H1 (cell line): ENCODE measurements around the gene DNA2. TPM values are rescaled to one million over a fixed set of nuclear protein-coding genes. Genes with fewer than 3 reads are reported as not detected.

Experiments
- CTCF ChIA-PET: fragments of 300-600 bp; sonication (Branson Sonifier 250); formaldehyde crosslinking; loops from one replicate; lab custom pipeline; 2021; ENCODE audit not compliant: partially characterized antibody; lab: Charles Lee
- POLR2A ChIA-PET: fragments of 300-600 bp; sonication (Branson Sonifier 250); formaldehyde crosslinking; loops from one replicate; lab custom pipeline; 2021; ENCODE audit warnings: inconsistent platforms; ENCODE audit not compliant: partially characterized antibody; lab: Charles Lee
- DNase-seq, 2 experiments: peaks; one replicate each; pipeline versions ENCODE4 v3.0.0 to v3.0.0-alpha.2; 2010 to 2022; ENCODE audit warnings: low spot score in 2 of 2, low read depth in 1 of 2, mixed read lengths in 1 of 2
- FAIRE-seq: peaks from 2 replicates; lab custom pipeline; 2011; peaks lifted over from hg19 to GRCh38; lab: Jason Lieb, UNC
- H2AFZ ChIP-seq: 2 replicates; pipeline ENCODE4 v1.8.1; 2012; ENCODE audit warnings: low read length, inconsistent platforms
- H2AK5ac ChIP-seq: 2 replicates; pipeline ENCODE4 v1.6.1; 2013; ENCODE audit warnings: low read depth, low read length
- H2BK120ac ChIP-seq: replicated peaks from 2 replicates; pipeline ENCODE3; 2013; ENCODE audit warnings: low read depth, low read length, inconsistent platforms
- H2BK12ac ChIP-seq: 2 replicates; pipeline ENCODE4 v1.6.1; 2013; ENCODE audit warnings: low read depth, low read length
- H2BK15ac ChIP-seq: 2 replicates; pipeline ENCODE4 v1.6.1; 2013; ENCODE audit warnings: low read length
- H2BK20ac ChIP-seq: 2 replicates; pipeline ENCODE4 v1.6.1; 2013; ENCODE audit warnings: low read length
- H2BK5ac ChIP-seq: 2 replicates; pipeline ENCODE4 v1.6.1; 2013; ENCODE audit warnings: low read depth, low read length
- H3K14ac ChIP-seq: 2 replicates; pipeline ENCODE4 v1.6.1; 2013; ENCODE audit warnings: inconsistent platforms; ENCODE audit not compliant: insufficient read length
- H3K18ac ChIP-seq: 2 replicates; pipeline ENCODE4 v1.6.1; 2013; ENCODE audit warnings: low read length; ENCODE audit errors: extremely low read depth
- H3K23ac ChIP-seq: 2 replicates; pipeline ENCODE4 v1.6.1; 2013; ENCODE audit warnings: inconsistent platforms; ENCODE audit not compliant: insufficient read length
- H3K23me2 ChIP-seq: 2 replicates; pipeline ENCODE4 v1.6.1; 2013; ENCODE audit warnings: low read depth, low read length
- H3K27ac ChIP-seq: 2 replicates; pipeline ENCODE4 v1.6.1; 2011; ENCODE audit warnings: low read depth, low read length, inconsistent platforms
- H3K27me3 ChIP-seq, 4 experiments: replicated peaks in 1 of 4; 1 replicate in 1 of 4; 2 replicates in 3 of 4; pipeline versions ENCODE4 v1.6.1 to v1.8.1; 2011 to 2013; ENCODE audit warnings: low read length in 3 of 4, mild to moderate bottlenecking in 3 of 4, inconsistent platforms in 2 of 4, mixed read lengths in 2 of 4, moderate library complexity in 1 of 4; ENCODE audit not compliant: control insufficient read depth in 3 of 4, insufficient read depth in 3 of 4; ENCODE audit errors: extremely low read depth in 1 of 4
- H3K36me3 ChIP-seq, 4 experiments: 2 replicates each; pipeline versions ENCODE4 v1.6.1 to v1.8.1; 2011 to 2013; ENCODE audit warnings: mild to moderate bottlenecking in 4 of 4, low read length in 3 of 4, moderate library complexity in 2 of 4, control low read depth in 1 of 4, inconsistent platforms in 1 of 4; ENCODE audit not compliant: insufficient read depth in 4 of 4, control insufficient read depth in 2 of 4
- H3K4ac ChIP-seq: replicated peaks from 2 replicates; pipeline ENCODE3; 2013; ENCODE audit warnings: low read length, low read depth, mixed read lengths, inconsistent platforms; ENCODE audit not compliant: insufficient read length
- H3K4me1 ChIP-seq, 4 experiments: replicated peaks in 1 of 4; 1 replicate in 1 of 4; 2 replicates in 3 of 4; pipeline versions ENCODE4 v1.6.1 to v1.8.1; 2011 to 2013; ENCODE audit warnings: low read length in 3 of 4, inconsistent platforms in 2 of 4, mixed read lengths in 1 of 4; ENCODE audit not compliant: insufficient read depth in 4 of 4, control insufficient read depth in 3 of 4
- H3K4me2 ChIP-seq, 2 experiments: 2 replicates each; pipeline versions ENCODE4 v1.6.1 to v1.8.1; 2011 to 2013; ENCODE audit warnings: low read depth in 2 of 2, low read length in 2 of 2, control low read depth in 1 of 2, inconsistent platforms in 1 of 2, mild to moderate bottlenecking in 1 of 2; ENCODE audit not compliant: insufficient read depth in 1 of 2
- H3K4me3 ChIP-seq, 4 experiments: fragments of 200-600, 300-600 bp in 1 of 4; sonication (generic), shearing (Covaris generic), sonication (Bioruptor Twin) in 1 of 4; 2 replicates each; pipeline versions ENCODE4 v1.5.1 to v1.8.1; 2011 to 2016; ENCODE audit warnings: low read length in 4 of 4, low read depth in 3 of 4, control low read depth in 2 of 4, inconsistent platforms in 2 of 4, mild to moderate bottlenecking in 2 of 4, mixed read lengths in 1 of 4, moderate library complexity in 1 of 4; ENCODE audit not compliant: insufficient read depth in 2 of 4; ENCODE audit errors: extremely low read depth in 1 of 4
- H3K56ac ChIP-seq: replicated peaks from 2 replicates; pipeline ENCODE3; 2013; ENCODE audit warnings: low read depth, mild to moderate bottlenecking, mixed read lengths, low read length, inconsistent platforms; ENCODE audit not compliant: insufficient read length
- H3K79me1 ChIP-seq: 2 replicates; pipeline ENCODE4 v1.6.1; 2013; ENCODE audit warnings: low read depth, low read length, control low read depth
- H3K79me2 ChIP-seq, 2 experiments: 2 replicates each; pipeline versions ENCODE4 v1.6.1 to v1.8.1; 2012 to 2013; ENCODE audit warnings: low read length in 2 of 2, mild to moderate bottlenecking in 2 of 2, inconsistent platforms in 1 of 2; ENCODE audit not compliant: insufficient read depth in 2 of 2, control insufficient read depth in 1 of 2
- H3K9ac ChIP-seq, 4 experiments: replicated peaks in 1 of 4; 1 replicate in 1 of 4; 2 replicates in 3 of 4; pipeline versions ENCODE4 v1.6.1 to v1.8.1; 2011 to 2013; ENCODE audit warnings: low read depth in 3 of 4, low read length in 3 of 4, control low read depth in 2 of 4, mild to moderate bottlenecking in 2 of 4, moderate library complexity in 2 of 4, inconsistent platforms in 1 of 4; ENCODE audit errors: extremely low read depth in 1 of 4
- H3K9me3 ChIP-seq, 2 experiments: 2 replicates each; pipeline versions ENCODE4 v1.6.1 to v1.8.1; 2012 to 2013; ENCODE audit warnings: mild to moderate bottlenecking in 2 of 2, moderate library complexity in 2 of 2, control low read depth in 1 of 2, inconsistent platforms in 1 of 2, low read depth in 1 of 2, low read length in 1 of 2, mixed read lengths in 1 of 2; ENCODE audit not compliant: insufficient read depth in 2 of 2
- H4K20me1 ChIP-seq, 2 experiments: replicated peaks in 1 of 2; 2 replicates each; pipeline versions ENCODE3 to v1.8.1; 2011 to 2013; ENCODE audit warnings: inconsistent platforms in 2 of 2, low read length in 2 of 2, mild to moderate bottlenecking in 1 of 2; ENCODE audit not compliant: insufficient read depth in 2 of 2, control insufficient read depth in 1 of 2
- H4K5ac ChIP-seq: 2 replicates; pipeline ENCODE4 v1.6.1; 2013; ENCODE audit warnings: low read length, low read depth, mixed read lengths, inconsistent platforms; ENCODE audit not compliant: insufficient read length
- H4K8ac ChIP-seq: 2 replicates; pipeline ENCODE4 v1.8.0; 2013; ENCODE audit warnings: mild to moderate bottlenecking, moderate library complexity, low read length, inconsistent platforms; ENCODE audit not compliant: insufficient read depth; ENCODE audit errors: extremely low read depth
- H4K91ac ChIP-seq: replicated peaks from 2 replicates; pipeline ENCODE3; 2013; ENCODE audit warnings: low read length, mixed read lengths, inconsistent platforms; ENCODE audit not compliant: insufficient read length
- EP300 ChIP-seq, 2 experiments: IDR thresholded peaks; 1 replicate in 1 of 2; 2 replicates in 1 of 2; pipeline ENCODE4 v1.6.1; 2011 to 2012; ENCODE audit warnings: low read depth in 2 of 2, low read length in 2 of 2, mild to moderate bottlenecking in 2 of 2, borderline replicate concordance in 1 of 2, inconsistent platforms in 1 of 2, moderate library complexity in 1 of 2
- GABPA ChIP-seq: IDR thresholded peaks from 2 replicates; pipeline ENCODE4 v1.6.1; 2011; ENCODE audit warnings: mild to moderate bottlenecking, low read length, moderate library complexity, borderline replicate concordance; ENCODE audit not compliant: insufficient read depth
- KDM4A ChIP-seq: IDR thresholded peaks from one replicate; pipeline ENCODE4 v1.7.1; 2012; ENCODE audit warnings: low read depth, mild to moderate bottlenecking, moderate library complexity, low read length, inconsistent platforms; ENCODE audit not compliant: severe bottlenecking
- RFX5 ChIP-seq: IDR thresholded peaks from 2 replicates; pipeline ENCODE4 v1.6.1; 2011; ENCODE audit warnings: low read depth, low read length, improper control_type of control experiment, borderline replicate concordance
- RNF2 ChIP-seq: fragments of 200-900, 300-1000 bp; sonication (generic); IDR thresholded peaks from 2 replicates; pipeline ENCODE4 v1.7.1; 2016; ENCODE audit warnings: borderline replicate concordance, low read depth, mild to moderate bottlenecking, antibody characterized with exemption, low read length; ENCODE audit not compliant: poor library complexity, severe bottlenecking; ENCODE audit errors: missing control alignments
- RXRA ChIP-seq: IDR thresholded peaks from 2 replicates; pipeline ENCODE4 v1.6.1; 2011; ENCODE audit warnings: low read depth, mild to moderate bottlenecking, low read length, moderate library complexity; ENCODE audit not compliant: insufficient read depth
- WGBS, 2 experiments: shearing (Covaris generic) in 1 of 2; methylation state at CpG; one replicate each; pipeline versions ENCODE4 v1.1.6 to v1.1.7; 2013 to 2015; ENCODE audit warnings: low lambda C conversion rate in 2 of 2, mixed read lengths in 2 of 2, inconsistent platforms in 1 of 2, low coverage in 1 of 2, missing lambda C conversion rate in 1 of 2; ENCODE audit not compliant: insufficient replicate concordance in 2 of 2, insufficient coverage in 1 of 2, insufficient read length in 1 of 2; ENCODE audit errors: extremely low coverage in 1 of 2, missing lambda C conversion rate in 1 of 2; 5-methylcytosine and 5-hydroxymethylcytosine counted together
- polyA plus RNA-seq, 7 experiments: library from polyadenylated mRNA; depleted of rRNA in 3 of 7; stranded (reverse) in 5 of 7; unstranded in 2 of 7; fragments of >200 nt in 5 of 7; fragments of 200-250 nt in 2 of 7; gene quantifications; 1 replicate in 5 of 7; 2 replicates in 1 of 7; 4 replicates in 1 of 7; pipeline versions ENCODE4 v1.2.1 to v1.2.3, GENCODE V29; 2011 to 2013; ENCODE audit warnings: missing spikeins in 2 of 7, mixed read lengths in 2 of 7
- total RNA-seq: library from RNA; stranded (reverse); fragmentation: NEBNext Ultra II Directional; extraction: Animal tissue kit (Norgen Biotek cat#: 25700); gene quantifications from 2 replicates; pipeline ENCODE4 v1.2.1, GENCODE V29; 2021
- TF ChIP-seq, protein P1 (sequence below), 3 experiments: IDR thresholded peaks; 1 replicate in 2 of 3; 2 replicates in 1 of 3; pipeline versions ENCODE4 v1.5.1 to v1.6.1; 2011; ENCODE audit warnings: low read length in 3 of 3, mild to moderate bottlenecking in 3 of 3, inconsistent platforms in 2 of 3, low read depth in 1 of 3, moderate library complexity in 1 of 3; ENCODE audit not compliant: insufficient read depth in 1 of 3; ENCODE audit errors: control extremely low read depth in 1 of 3
- TF ChIP-seq, protein P2 (sequence below): IDR thresholded peaks from 2 replicates; pipeline ENCODE4 v1.6.1; 2012; ENCODE audit warnings: inconsistent platforms

Gene DNA2
- total and polyA plus RNA-seq, 2 of the 8 experiments (the other 6 are each of a cell fraction or from before 2014, with no cell fraction given) = 16.0 to 57.9 TPM

DNA sequence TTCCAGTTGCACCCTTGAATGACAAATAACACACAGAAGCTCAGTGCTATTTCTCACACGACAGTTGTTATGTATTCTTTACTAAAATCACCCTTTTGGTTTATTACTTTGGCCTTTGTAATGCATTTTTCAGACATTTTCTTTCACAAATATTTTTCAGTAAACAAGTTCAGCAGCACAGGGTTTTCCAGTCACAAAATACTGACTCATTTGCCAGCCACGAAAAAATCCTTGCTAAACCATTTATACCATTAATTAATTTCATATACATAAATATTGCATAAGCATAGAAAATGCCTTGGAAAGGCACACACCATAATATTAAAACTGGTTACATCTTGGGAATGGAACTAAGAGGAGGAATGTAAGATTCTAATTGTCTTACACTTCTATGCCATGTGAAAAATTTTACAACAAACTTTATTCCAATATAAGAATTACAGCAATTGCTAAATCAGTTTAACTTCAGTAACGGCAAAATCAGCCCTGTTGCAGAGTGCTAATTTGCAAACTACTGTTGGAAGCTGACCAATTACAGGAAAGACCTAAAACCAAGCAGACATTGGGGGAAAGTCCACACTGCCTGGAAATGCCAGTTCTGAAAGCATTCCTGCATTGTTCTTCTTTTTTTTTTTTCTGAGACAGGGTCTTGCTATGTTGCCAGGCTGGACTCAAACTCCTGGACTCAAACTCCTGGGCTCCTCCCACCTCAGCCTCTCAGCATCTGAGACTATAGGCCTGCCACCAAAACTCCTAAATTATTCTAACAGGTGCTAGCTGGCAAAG, 107.5 kb downstream of the DNA2 start:
- H3K4me1 ChIP-seq = no peaks in the 10 kb centered on the region
- FAIRE-seq (no peak), DNase-seq (no peak)
- no peak overlapping the region for H2BK5ac ChIP-seq
- 89% methylated on average over 3 of the region's 3 CpGs; no CpG with 5 or more reads in 1 of the 2 experiments for WGBS, 2 experiments
- no peak overlapping the region for H2BK15ac ChIP-seq
- ChIA-PET POLR2A (interaction anchor here (0.7 to 1.2 kb wide), 2 partner anchors 13 to 43 kb away, joined by 3 to 4 read pairs; partner anchors contain the start of gene RUFY2), CTCF (interaction anchor here (3.5 kb wide), 1 partner anchor 16 kb away, joined by 21 read pairs; no protein-coding TSS in a partner anchor)
- H3K79me2 ChIP-seq = no peaks in the 10 kb centered on the region
- H2AFZ ChIP-seq = no peak overlapping the region
- no peak overlapping the region for H3K9ac ChIP-seq
- no peaks in the 10 kb centered on the region for H3K9me3 ChIP-seq
- no peaks in the 10 kb centered on the region for H4K20me1 ChIP-seq
- no peak overlapping the region for H3K4me3 ChIP-seq
- H4K5ac ChIP-seq = no peak overlapping the region
- no peak overlapping the region for H2BK12ac ChIP-seq
- peaks cover 0 to 9% (median 2%) of the 10 kb centered on the region in 4 experiments; a peak in 2 of 8 replicates for H3K36me3 ChIP-seq
- no peak overlapping the region for H4K91ac ChIP-seq
- no peaks in the 10 kb centered on the region for H3K23me2 ChIP-seq
- H3K4ac ChIP-seq = no peak overlapping the region
- no peak overlapping the region for H3K23ac ChIP-seq
- H2BK20ac ChIP-seq = no peak overlapping the region
- no peak overlapping the region for H3K56ac ChIP-seq
- no peak overlapping the region for H3K14ac ChIP-seq
- H3K4me2 ChIP-seq = no peak overlapping the region
- H4K8ac ChIP-seq = no peak overlapping the region
- no peak overlapping the region for H3K27ac ChIP-seq
- H3K79me1 ChIP-seq = no peaks in the 10 kb centered on the region
- H3K18ac ChIP-seq = no peak overlapping the region
- H2BK120ac ChIP-seq = no peak overlapping the region
- no peak overlapping the region for H2AK5ac ChIP-seq
- no peaks in the 10 kb centered on the region for H3K27me3 ChIP-seq
- TF ChIP-seq EP300 (IDR thresholded peaks at IDR 0.05; ENCODE audit: borderline replicate concordance in 1 of 2, low read depth in 2 of 2, low read length in 2 of 2) (no peak), GABPA (no peak), RFX5 (no peak), RNF2 (no peak), KDM4A (no peak), RXRA (no peak)
- TF ChIP-seq, protein P1, sequence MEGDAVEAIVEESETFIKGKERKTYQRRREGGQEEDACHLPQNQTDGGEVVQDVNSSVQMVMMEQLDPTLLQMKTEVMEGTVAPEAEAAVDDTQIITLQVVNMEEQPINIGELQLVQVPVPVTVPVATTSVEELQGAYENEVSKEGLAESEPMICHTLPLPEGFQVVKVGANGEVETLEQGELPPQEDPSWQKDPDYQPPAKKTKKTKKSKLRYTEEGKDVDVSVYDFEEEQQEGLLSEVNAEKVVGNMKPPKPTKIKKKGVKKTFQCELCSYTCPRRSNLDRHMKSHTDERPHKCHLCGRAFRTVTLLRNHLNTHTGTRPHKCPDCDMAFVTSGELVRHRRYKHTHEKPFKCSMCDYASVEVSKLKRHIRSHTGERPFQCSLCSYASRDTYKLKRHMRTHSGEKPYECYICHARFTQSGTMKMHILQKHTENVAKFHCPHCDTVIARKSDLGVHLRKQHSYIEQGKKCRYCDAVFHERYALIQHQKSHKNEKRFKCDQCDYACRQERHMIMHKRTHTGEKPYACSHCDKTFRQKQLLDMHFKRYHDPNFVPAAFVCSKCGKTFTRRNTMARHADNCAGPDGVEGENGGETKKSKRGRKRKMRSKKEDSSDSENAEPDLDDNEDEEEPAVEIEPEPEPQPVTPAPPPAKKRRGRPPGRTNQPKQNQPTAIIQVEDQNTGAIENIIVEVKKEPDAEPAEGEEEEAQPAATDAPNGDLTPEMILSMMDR (IDR thresholded peaks at IDR 0.05; ENCODE audit: control extremely low read depth in 1 of 3, insufficient read depth in 1 of 3, low read depth in 1 of 3, low read length in 3 of 3) = no peak
- TF ChIP-seq, protein P2, sequence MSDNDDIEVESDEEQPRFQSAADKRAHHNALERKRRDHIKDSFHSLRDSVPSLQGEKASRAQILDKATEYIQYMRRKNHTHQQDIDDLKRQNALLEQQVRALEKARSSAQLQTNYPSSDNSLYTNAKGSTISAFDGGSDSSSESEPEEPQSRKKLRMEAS = no peak
